ENCODE data around the gene RIBC2. TPM values are rescaled to one million over a fixed set of nuclear protein-coding genes. Genes with fewer than 3 reads are reported as not detected.
"Not testable (repeated sequence)": the region's sequence is repeated elsewhere in the genome, so short reads cannot be mapped to it uniquely, and the experiment has no call there.

RIBC2 gene
- total RNA-seq, 1 donor from 2014 or later, result 0.26 TPM

DNA sequence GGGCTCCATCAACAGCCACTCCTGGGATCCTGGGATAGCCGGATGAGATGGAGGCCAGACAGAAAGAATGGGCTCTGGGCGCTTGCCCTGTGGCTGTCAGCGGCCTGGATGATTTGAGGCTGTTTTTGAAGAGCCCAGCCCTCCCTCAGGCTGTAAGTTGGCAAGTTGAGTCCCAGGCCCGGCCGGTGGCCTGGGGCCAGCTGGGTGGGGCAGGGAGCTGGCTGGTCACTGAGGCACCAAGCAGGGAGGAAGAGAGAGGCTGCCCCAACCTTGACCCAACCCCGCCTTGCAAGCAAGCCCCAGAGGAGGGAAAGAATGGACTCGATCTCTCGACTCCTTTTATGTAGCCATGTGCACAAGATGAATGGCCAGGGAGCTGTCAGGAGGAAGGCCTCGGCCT is 34.9 kb downstream of the RIBC2 start:
- TF ChIP-seq, protein P1, sequence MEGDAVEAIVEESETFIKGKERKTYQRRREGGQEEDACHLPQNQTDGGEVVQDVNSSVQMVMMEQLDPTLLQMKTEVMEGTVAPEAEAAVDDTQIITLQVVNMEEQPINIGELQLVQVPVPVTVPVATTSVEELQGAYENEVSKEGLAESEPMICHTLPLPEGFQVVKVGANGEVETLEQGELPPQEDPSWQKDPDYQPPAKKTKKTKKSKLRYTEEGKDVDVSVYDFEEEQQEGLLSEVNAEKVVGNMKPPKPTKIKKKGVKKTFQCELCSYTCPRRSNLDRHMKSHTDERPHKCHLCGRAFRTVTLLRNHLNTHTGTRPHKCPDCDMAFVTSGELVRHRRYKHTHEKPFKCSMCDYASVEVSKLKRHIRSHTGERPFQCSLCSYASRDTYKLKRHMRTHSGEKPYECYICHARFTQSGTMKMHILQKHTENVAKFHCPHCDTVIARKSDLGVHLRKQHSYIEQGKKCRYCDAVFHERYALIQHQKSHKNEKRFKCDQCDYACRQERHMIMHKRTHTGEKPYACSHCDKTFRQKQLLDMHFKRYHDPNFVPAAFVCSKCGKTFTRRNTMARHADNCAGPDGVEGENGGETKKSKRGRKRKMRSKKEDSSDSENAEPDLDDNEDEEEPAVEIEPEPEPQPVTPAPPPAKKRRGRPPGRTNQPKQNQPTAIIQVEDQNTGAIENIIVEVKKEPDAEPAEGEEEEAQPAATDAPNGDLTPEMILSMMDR (IDR thresholded peaks at IDR 0.05; ENCODE audit: insufficient read depth, low read length, severe bottlenecking), result no peak
- FAIRE-seq (no peak), DNase-seq (ENCODE audit: low read depth) (no peak)
- Histone ChIP-seq H3K4me3 (ENCODE audit: low read depth, low read length) (no peak overlapping the region), H3K27me3 (ENCODE audit: control insufficient read depth, insufficient read depth, low read length) (no peaks in the 10 kb centered on the region), H3K36me3 (ENCODE audit: control insufficient read depth, insufficient read depth, low read length) (no peaks in the 10 kb centered on the region)

DNA sequence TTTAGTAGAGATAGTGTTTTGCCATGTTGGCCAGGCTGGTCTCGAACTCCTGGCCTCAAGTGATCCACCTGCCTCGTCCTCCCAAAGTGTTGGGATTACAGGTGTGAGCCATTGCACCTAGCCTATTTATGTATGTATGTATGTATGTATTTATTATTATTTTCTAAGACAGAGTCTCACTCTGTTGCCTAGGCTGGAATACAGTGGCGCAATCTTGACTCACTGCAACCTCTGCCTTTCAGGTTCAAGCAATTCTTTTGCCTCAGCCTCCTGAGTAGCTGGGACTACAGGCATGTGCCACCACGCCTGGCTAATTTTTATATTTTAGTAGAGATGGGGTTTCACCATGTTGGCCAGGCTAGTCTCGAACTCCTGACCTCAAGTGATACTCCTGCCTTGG is 35.9 kb downstream of the RIBC2 start:
- DNase-seq (ENCODE audit: low read depth); FAIRE-seq; H3K36me3 ChIP-seq (ENCODE audit: control insufficient read depth, insufficient read depth, low read length); H3K27me3 ChIP-seq (ENCODE audit: control insufficient read depth, insufficient read depth, low read length); H3K4me3 ChIP-seq (ENCODE audit: low read depth, low read length): not testable (repeated sequence)

DNA sequence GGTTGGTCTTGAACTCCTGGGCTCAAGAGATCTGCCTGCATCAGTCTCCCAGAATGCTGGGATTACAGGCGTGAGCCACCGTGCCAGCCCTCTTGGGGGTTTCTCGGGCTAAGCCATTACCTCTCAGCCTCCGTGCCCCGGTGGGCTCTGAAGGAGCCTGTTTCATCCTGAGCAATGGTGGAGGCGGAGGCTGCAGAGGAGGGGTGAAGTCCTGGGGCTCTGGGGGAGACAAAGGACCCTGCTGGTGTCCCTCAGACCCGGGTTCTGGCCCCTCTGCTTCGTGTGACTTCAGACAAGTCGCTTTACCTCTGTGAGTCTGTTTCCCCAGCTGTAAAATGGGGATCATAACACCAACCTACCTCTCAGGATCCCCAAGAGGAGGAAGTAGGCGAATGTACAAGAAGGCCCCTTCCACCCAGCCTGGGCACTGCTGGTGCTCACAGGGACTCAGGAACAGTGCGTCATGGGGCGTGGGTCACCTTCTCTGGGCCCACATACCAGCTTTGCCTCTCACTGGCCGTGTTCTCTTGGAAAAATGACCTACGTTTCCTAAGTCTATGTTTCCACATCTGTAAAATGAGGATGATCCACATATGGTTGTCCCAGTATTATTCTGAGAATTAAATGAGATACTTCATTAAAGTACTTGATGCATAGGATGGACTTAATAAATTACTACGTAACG is 36.8 kb downstream of the RIBC2 start:
- no peak overlapping the region for H3K4me3 ChIP-seq (ENCODE audit: low read depth, low read length)
- H3K36me3 ChIP-seq (ENCODE audit: control insufficient read depth, insufficient read depth, low read length), result no peaks in the 10 kb centered on the region
- TF ChIP-seq, protein P1 (IDR thresholded peaks at IDR 0.05; ENCODE audit: insufficient read depth, low read length, severe bottlenecking), result no peak
- no peak for DNase-seq (ENCODE audit: low read depth)
- H3K27me3 ChIP-seq (ENCODE audit: control insufficient read depth, insufficient read depth, low read length), result no peaks in the 10 kb centered on the region
- FAIRE-seq, result no peak

DNA sequence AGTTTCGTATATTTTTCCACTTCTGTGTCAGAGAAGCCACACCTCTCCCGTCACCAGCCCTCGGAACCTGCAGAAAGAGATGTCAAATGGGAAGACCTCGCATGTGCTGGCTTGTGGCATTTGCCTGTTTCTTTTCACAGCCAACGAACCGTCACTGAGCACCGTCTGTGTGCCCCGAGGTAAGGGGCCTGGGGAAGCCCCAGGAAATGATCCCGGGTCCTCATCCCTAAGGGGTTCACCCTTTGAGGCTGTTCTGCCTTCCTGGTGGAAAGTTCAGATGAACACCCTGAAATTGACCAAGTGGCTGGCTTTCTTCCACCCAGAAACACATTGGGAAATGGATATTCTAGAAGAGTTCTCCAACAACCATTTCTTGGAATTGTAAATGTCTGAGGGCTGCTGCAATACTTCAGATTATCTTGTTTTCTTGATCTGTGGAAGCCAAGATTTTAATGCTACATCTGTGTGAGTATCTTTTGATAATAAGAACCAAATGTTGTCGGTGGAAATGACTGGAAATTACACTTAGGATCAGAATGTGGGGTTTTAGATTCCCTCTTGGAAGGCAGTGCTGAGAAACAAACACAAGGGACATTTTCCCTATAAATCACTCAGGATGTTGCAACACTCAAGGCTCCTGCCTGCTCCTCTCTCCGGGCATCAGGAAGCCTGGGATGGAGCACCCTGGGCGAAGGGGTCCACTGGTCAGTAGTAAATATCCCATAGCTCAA is 37.6 kb downstream of the RIBC2 start:
- FAIRE-seq (no peak), DNase-seq (ENCODE audit: low read depth) (no peak)
- Histone ChIP-seq H3K4me3 (ENCODE audit: low read depth, low read length) (no peak overlapping the region), H3K36me3 (ENCODE audit: control insufficient read depth, insufficient read depth, low read length) (no peaks in the 10 kb centered on the region), H3K27me3 (ENCODE audit: control insufficient read depth, insufficient read depth, low read length) (no peaks in the 10 kb centered on the region)
- TF ChIP-seq, protein P1 (IDR thresholded peaks at IDR 0.05; ENCODE audit: insufficient read depth, low read length, severe bottlenecking), result no peak

DNA sequence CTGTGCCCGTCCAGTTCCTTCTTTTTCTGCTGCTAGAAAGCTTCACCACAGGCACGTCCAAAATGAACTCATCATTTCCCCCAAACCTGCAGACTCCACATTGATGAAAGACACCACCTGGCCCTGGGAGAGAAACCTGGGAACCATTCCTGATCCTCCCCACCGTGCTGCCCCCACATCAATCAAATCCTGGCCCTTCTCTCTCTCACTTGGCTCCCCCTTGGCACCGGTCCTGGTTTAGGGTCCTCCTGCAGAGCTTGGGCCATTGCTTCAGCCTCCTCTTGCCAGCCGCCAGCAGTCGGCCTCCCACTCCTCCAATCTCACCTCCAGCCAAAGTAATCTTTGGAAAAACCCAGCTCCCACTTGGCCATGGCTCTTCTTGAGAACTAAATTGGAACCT is 38.5 kb downstream of the RIBC2 start:
- TF ChIP-seq, protein P1 (IDR thresholded peaks at IDR 0.05; ENCODE audit: insufficient read depth, low read length, severe bottlenecking), result no peak
- FAIRE-seq, result no peak

DNA sequence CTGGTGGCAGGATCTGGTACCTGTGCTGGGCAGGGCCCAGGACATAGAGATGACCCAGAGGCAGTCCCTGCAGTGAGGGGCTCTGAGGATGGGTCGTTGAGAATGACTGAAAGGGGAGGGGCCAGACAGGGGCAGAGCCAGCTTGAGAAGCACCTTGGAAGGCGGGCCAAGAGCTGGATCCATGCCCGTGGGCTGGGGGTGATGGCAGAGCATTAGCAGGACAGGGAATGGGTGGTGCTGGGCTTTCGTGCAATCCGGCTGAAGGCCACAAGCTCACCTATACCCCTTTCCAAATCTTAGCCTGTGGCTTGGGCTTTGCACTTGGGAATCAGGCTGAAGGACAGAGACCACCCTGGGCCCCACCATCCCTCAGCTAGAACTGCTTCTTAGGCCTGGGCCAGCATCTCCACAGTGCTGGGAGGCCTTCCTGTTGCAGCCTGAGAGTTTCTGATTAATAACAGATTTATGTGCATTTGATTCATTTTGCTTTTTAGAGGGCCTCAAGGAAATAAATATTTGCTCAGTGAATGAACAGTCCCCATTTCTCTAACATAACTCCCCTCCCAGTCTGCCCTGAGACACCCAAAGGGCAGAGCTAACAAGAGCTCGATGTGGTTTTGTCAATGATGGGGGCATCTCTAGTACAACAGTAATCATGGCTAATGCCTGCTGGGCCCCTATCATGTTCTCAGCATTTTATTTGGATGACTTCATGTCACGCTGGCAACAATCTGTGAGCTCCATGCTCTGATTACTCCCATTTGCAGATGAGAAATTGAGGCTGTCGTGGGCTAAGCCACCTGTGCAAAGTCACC is 39.3 kb downstream of the RIBC2 start:
- TF ChIP-seq, protein P1 (IDR thresholded peaks at IDR 0.05; ENCODE audit: insufficient read depth, low read length, severe bottlenecking), result no peak
- H3K36me3 ChIP-seq (ENCODE audit: control insufficient read depth, insufficient read depth, low read length), result no peaks in the 10 kb centered on the region
- H3K27me3 ChIP-seq (ENCODE audit: control insufficient read depth, insufficient read depth, low read length), result no peaks in the 10 kb centered on the region
- no peak for DNase-seq (ENCODE audit: low read depth)
- no peak overlapping the region for H3K4me3 ChIP-seq (ENCODE audit: low read depth, low read length)
- peak; percentile 7 for FAIRE-seq

More for the DNA sequence above, 38.5 kb downstream of the RIBC2 start:
- H3K27me3 ChIP-seq (ENCODE audit: control insufficient read depth, insufficient read depth, low read length), result no peaks in the 10 kb centered on the region
- H3K36me3 ChIP-seq (ENCODE audit: control insufficient read depth, insufficient read depth, low read length), result no peaks in the 10 kb centered on the region
- DNase-seq (ENCODE audit: low read depth), result no peak
- H3K4me3 ChIP-seq (ENCODE audit: low read depth, low read length), result no peak overlapping the region

Measured in bronchial epithelial cell (primary cell).